H9 (cell line): ENCODE measurements around the gene OPN1SW. TPM values are rescaled to one million over a fixed set of nuclear protein-coding genes. Genes with fewer than 3 reads are reported as not detected.

Experiments
- DNase-seq: peaks from one replicate; pipeline ENCODE4 v3.0.0-alpha.2; 2017
- H2AFZ ChIP-seq: one replicate; pipeline ENCODE4 v1.6.1; 2013; ENCODE audit warnings: mild to moderate bottlenecking, low read length, control low read depth, moderate library complexity
- H2AK5ac ChIP-seq: 2 replicates; pipeline ENCODE4 v1.6.1; 2013; ENCODE audit warnings: low read length, control low read depth, mixed read lengths; ENCODE audit not compliant: insufficient read length
- H2BK120ac ChIP-seq: one replicate; pipeline ENCODE4 v1.6.1; 2013; ENCODE audit warnings: low read depth, mild to moderate bottlenecking, low read length, control low read depth, inconsistent platforms; ENCODE audit not compliant: poor library complexity, severe bottlenecking
- H2BK12ac ChIP-seq: 2 replicates; pipeline ENCODE4 v1.6.1; 2013; ENCODE audit warnings: low read length, control low read depth, mixed read lengths, low read depth; ENCODE audit not compliant: insufficient read length
- H2BK15ac ChIP-seq: 2 replicates; pipeline ENCODE4 v1.6.1; 2013; ENCODE audit warnings: low read depth, low read length, control low read depth
- H2BK20ac ChIP-seq: one replicate; pipeline ENCODE4 v1.6.1; 2013; ENCODE audit warnings: low read depth, mild to moderate bottlenecking, low read length, control low read depth, inconsistent platforms; ENCODE audit not compliant: poor library complexity, severe bottlenecking
- H2BK5ac ChIP-seq: 2 replicates; pipeline ENCODE4 v1.6.1; 2013; ENCODE audit warnings: low read length, control low read depth, mixed read lengths; ENCODE audit not compliant: insufficient read length
- H3K14ac ChIP-seq: 2 replicates; pipeline ENCODE4 v1.6.1; 2013; ENCODE audit warnings: low read length, control low read depth; ENCODE audit not compliant: insufficient read depth
- H3K18ac ChIP-seq: 2 replicates; pipeline ENCODE4 v1.6.1; 2013; ENCODE audit warnings: low read depth, mild to moderate bottlenecking, mixed read lengths, low read length, control low read depth; ENCODE audit not compliant: insufficient read length
- H3K23ac ChIP-seq: 2 replicates; pipeline ENCODE4 v1.6.1; 2013; ENCODE audit warnings: low read length, control low read depth, mixed read lengths, low read depth; ENCODE audit not compliant: insufficient read length
- H3K23me2 ChIP-seq: 2 replicates; pipeline ENCODE4 v1.6.1; 2013; ENCODE audit warnings: low read depth, mild to moderate bottlenecking, mixed read lengths, low read length, control low read depth; ENCODE audit not compliant: insufficient read length, poor library complexity, severe bottlenecking
- H3K27ac ChIP-seq: 2 replicates; pipeline ENCODE4 v1.5.1; 2013; ENCODE audit warnings: low read length, control low read depth, mixed read lengths, low read depth; ENCODE audit not compliant: insufficient read length
- H3K27me3 ChIP-seq: 2 replicates; pipeline ENCODE4 v1.6.1; 2013; ENCODE audit warnings: low read length, control low read depth, inconsistent platforms; ENCODE audit not compliant: insufficient read depth
- H3K4ac ChIP-seq: 2 replicates; pipeline ENCODE4 v1.6.1; 2013; ENCODE audit warnings: low read depth, mild to moderate bottlenecking, control low read depth, inconsistent platforms, low read length, moderate library complexity
- H3K4me1 ChIP-seq: 2 replicates; pipeline ENCODE4 v1.6.1; 2013; ENCODE audit warnings: low read length, control low read depth, inconsistent platforms; ENCODE audit not compliant: insufficient read depth
- H3K4me2 ChIP-seq: 2 replicates; pipeline ENCODE4 v1.6.1; 2013; ENCODE audit warnings: low read length, control low read depth, mixed read lengths; ENCODE audit not compliant: insufficient read length, insufficient read depth
- H3K56ac ChIP-seq: 2 replicates; pipeline ENCODE4 v1.6.1; 2013; ENCODE audit warnings: low read depth, mild to moderate bottlenecking, mixed read lengths, low read length, control low read depth; ENCODE audit not compliant: insufficient read length
- H3K79me1 ChIP-seq: 2 replicates; pipeline ENCODE4 v1.6.1; 2013; ENCODE audit warnings: low read depth, mild to moderate bottlenecking, moderate library complexity, low read length, control low read depth, inconsistent platforms; ENCODE audit not compliant: insufficient read depth, poor library complexity, severe bottlenecking
- H3K79me2 ChIP-seq: 2 replicates; pipeline ENCODE4 v1.6.1; 2013; ENCODE audit warnings: low read length, control low read depth, inconsistent platforms; ENCODE audit not compliant: insufficient read depth
- H3K9ac ChIP-seq: 2 replicates; pipeline ENCODE4 v1.6.1; 2013; ENCODE audit warnings: low read length, control low read depth, mixed read lengths; ENCODE audit not compliant: insufficient read length; ENCODE audit errors: extremely low read depth
- H3K9me3 ChIP-seq: one replicate; pipeline ENCODE4 v1.6.1; 2013; ENCODE audit warnings: low read depth, low read length, inconsistent platforms; ENCODE audit not compliant: control insufficient read depth
- H3T11ph ChIP-seq: one replicate; pipeline ENCODE4 v1.6.1; 2013; ENCODE audit warnings: mild to moderate bottlenecking, low read length, control low read depth, inconsistent platforms
- H4K20me1 ChIP-seq: one replicate; pipeline ENCODE4 v1.6.1; 2013; ENCODE audit not compliant: control insufficient read depth, insufficient read length, insufficient read depth
- H4K5ac ChIP-seq: 2 replicates; pipeline ENCODE4 v1.6.1; 2013; ENCODE audit warnings: low read depth, mild to moderate bottlenecking, mixed read lengths, low read length, control low read depth; ENCODE audit not compliant: insufficient read length
- H4K8ac ChIP-seq: replicated peaks from 2 replicates; pipeline ENCODE4 v1.6.1; 2013; ENCODE audit warnings: low read length, control low read depth, mixed read lengths, low read depth; ENCODE audit not compliant: insufficient read length
- H4K91ac ChIP-seq: 2 replicates; pipeline ENCODE4 v1.6.1; 2013; ENCODE audit warnings: low read depth, mild to moderate bottlenecking, moderate library complexity, mixed read lengths, low read length, control low read depth; ENCODE audit not compliant: insufficient read length
- H3K27ac Mint-ChIP-seq, 3 experiments: 2 replicates in 2 of 3; 3 replicates in 1 of 3; pipeline ENCODE4 v1.8.0; 2020 to 2021; ENCODE audit warnings: mixed read lengths in 3 of 3, mild to moderate bottlenecking in 1 of 3, moderate library complexity in 1 of 3
- H3K27me3 Mint-ChIP-seq: 2 replicates; pipeline ENCODE4 v1.8.0; 2021; ENCODE audit warnings: low read depth, mild to moderate bottlenecking, moderate library complexity, mixed read lengths
- H3K36me3 Mint-ChIP-seq, 3 experiments: 2 replicates in 2 of 3; 3 replicates in 1 of 3; pipeline ENCODE4 v1.8.0; 2020 to 2021; ENCODE audit warnings: low read depth in 3 of 3, mixed read lengths in 3 of 3; ENCODE audit not compliant: insufficient read depth in 1 of 3
- H3K4me1 Mint-ChIP-seq, 2 experiments: 2 replicates each; pipeline ENCODE4 v1.8.0; 2020; ENCODE audit warnings: mixed read lengths in 2 of 2
- H3K4me3 Mint-ChIP-seq, 2 experiments: 2 replicates in 1 of 2; 3 replicates in 1 of 2; pipeline ENCODE4 v1.8.0; 2020 to 2021; ENCODE audit warnings: mild to moderate bottlenecking in 2 of 2, mixed read lengths in 2 of 2, moderate library complexity in 1 of 2
- H3K9me3 Mint-ChIP-seq, 2 experiments: 2 replicates in 1 of 2; 3 replicates in 1 of 2; pipeline ENCODE4 v1.8.0; 2020; ENCODE audit warnings: mild to moderate bottlenecking in 2 of 2, mixed read lengths in 2 of 2, moderate library complexity in 1 of 2
- WGBS: extraction: QIAGEN DNeasy Blood & Tissue Kit; methylation state at CpG from one replicate; pipeline ENCODE4 v1.1.7; 2013; ENCODE audit warnings: missing lambda C conversion rate, low lambda C conversion rate, mixed read lengths; ENCODE audit not compliant: insufficient read length; ENCODE audit errors: extremely low coverage; 5-methylcytosine and 5-hydroxymethylcytosine counted together
- total RNA-seq: library from RNA; stranded (reverse); gene quantifications from 2 replicates; pipeline ENCODE4 v1.2.1, GENCODE V29; 2021
- TF ChIP-seq, protein P1 (sequence below): fragments of 200-600 bp; sonication (generic); conservative IDR thresholded peaks from 3 replicates; pipeline ENCODE4 v1.8.0; 2021; ENCODE audit warnings: antibody characterized with exemption, mild to moderate bottlenecking

The OPN1SW gene
- total RNA-seq, 1 experiment from 2014 or later = not detected

DNA sequence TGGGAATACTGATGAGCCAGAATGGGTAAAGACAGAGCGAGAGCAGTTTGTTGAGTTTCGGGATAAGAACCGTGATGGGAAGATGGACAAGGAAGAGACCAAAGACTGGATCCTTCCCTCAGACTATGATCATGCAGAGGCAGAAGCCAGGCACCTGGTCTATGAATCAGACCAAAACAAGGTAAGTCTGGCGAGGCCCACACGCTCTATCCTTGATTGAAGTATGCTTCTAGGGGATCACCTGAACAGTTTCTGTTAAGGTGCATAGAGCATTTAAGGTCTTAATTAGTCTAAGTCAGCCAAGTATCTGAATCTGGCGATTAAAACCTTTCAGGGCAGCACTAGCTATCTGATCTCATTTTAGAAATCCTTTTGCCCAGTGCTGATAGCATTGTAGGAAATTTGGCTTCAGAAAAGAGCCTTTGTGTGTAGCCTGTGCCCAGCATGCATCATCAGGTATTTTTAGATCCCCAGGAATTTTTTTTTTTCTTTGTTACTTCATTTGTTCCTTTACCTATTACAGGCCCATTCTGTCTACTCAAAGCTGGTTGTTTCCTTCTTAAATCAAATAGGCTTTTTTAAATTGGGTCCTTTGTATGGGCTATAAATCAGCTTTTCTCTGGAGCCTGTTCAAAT lies 8.0 kb downstream of the OPN1SW start:
- H3K56ac ChIP-seq = no peak overlapping the region
- no peaks in the 10 kb centered on the region for H3K23me2 ChIP-seq
- no peak overlapping the region for H4K91ac ChIP-seq
- H3K27ac ChIP-seq = no peak overlapping the region
- H4K8ac ChIP-seq = no peak overlapping the region
- H3K4ac ChIP-seq = no peak overlapping the region
- H2AFZ ChIP-seq = no peak overlapping the region
- H4K20me1 ChIP-seq = no peaks in the 10 kb centered on the region
- H2BK15ac ChIP-seq = no peak overlapping the region
- H2AK5ac ChIP-seq = no peak overlapping the region
- H3K4me1 ChIP-seq = no peaks in the 10 kb centered on the region
- H3K4me3 Mint-ChIP-seq = no peak overlapping the region
- H2BK120ac ChIP-seq = no peak overlapping the region
- no peak overlapping the region for H3T11ph ChIP-seq
- no peaks in the 10 kb centered on the region for H3K9me3 Mint-ChIP-seq
- no peak for DNase-seq
- H3K14ac ChIP-seq = no peak overlapping the region
- no peak overlapping the region for H2BK5ac ChIP-seq
- H2BK12ac ChIP-seq = no peak overlapping the region
- H3K27ac Mint-ChIP-seq = no peak overlapping the region; a peak in 1 of 7 replicates
- H3K23ac ChIP-seq = no peak overlapping the region
- TF ChIP-seq, protein P1, sequence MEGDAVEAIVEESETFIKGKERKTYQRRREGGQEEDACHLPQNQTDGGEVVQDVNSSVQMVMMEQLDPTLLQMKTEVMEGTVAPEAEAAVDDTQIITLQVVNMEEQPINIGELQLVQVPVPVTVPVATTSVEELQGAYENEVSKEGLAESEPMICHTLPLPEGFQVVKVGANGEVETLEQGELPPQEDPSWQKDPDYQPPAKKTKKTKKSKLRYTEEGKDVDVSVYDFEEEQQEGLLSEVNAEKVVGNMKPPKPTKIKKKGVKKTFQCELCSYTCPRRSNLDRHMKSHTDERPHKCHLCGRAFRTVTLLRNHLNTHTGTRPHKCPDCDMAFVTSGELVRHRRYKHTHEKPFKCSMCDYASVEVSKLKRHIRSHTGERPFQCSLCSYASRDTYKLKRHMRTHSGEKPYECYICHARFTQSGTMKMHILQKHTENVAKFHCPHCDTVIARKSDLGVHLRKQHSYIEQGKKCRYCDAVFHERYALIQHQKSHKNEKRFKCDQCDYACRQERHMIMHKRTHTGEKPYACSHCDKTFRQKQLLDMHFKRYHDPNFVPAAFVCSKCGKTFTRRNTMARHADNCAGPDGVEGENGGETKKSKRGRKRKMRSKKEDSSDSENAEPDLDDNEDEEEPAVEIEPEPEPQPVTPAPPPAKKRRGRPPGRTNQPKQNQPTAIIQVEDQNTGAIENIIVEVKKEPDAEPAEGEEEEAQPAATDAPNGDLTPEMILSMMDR = no peak
- no peaks in the 10 kb centered on the region for H3K79me1 ChIP-seq
- no peak overlapping the region for H3K18ac ChIP-seq
- H3K4me1 Mint-ChIP-seq = no peaks in the 10 kb centered on the region
- no CpG with 5 or more reads among the region's 6 CpGs for WGBS
- no peak overlapping the region for H4K5ac ChIP-seq
- H3K9me3 ChIP-seq = no peaks in the 10 kb centered on the region
- H2BK20ac ChIP-seq = no peak overlapping the region
- H3K27me3 ChIP-seq = no peaks in the 10 kb centered on the region
- no peaks in the 10 kb centered on the region for H3K79me2 ChIP-seq
- H3K9ac ChIP-seq = no peak overlapping the region
- H3K27me3 Mint-ChIP-seq = no peaks in the 10 kb centered on the region
- peaks cover 42 to 85% (median 75%) of the 10 kb centered on the region in 3 experiments; a peak in 6 of 7 replicates for H3K36me3 Mint-ChIP-seq
- no peak overlapping the region for H3K4me2 ChIP-seq
